H9 (cell line): Measurements from ENCODE around the gene COX8C. TPM values are rescaled to one million over a fixed set of nuclear protein-coding genes. Genes with fewer than 3 reads are reported as not detected.

Experiments used
- DNase-seq: peaks from one replicate; pipeline ENCODE4 v3.0.0-alpha.2; 2017
- H2AFZ ChIP-seq: one replicate; pipeline ENCODE4 v1.6.1; 2013; ENCODE audit warnings: mild to moderate bottlenecking, low read length, control low read depth, moderate library complexity
- H2AK5ac ChIP-seq: 2 replicates; pipeline ENCODE4 v1.6.1; 2013; ENCODE audit warnings: low read length, control low read depth, mixed read lengths; ENCODE audit not compliant: insufficient read length
- H2BK120ac ChIP-seq: one replicate; pipeline ENCODE4 v1.6.1; 2013; ENCODE audit warnings: low read depth, mild to moderate bottlenecking, low read length, control low read depth, inconsistent platforms; ENCODE audit not compliant: poor library complexity, severe bottlenecking
- H2BK12ac ChIP-seq: 2 replicates; pipeline ENCODE4 v1.6.1; 2013; ENCODE audit warnings: low read length, control low read depth, mixed read lengths, low read depth; ENCODE audit not compliant: insufficient read length
- H2BK15ac ChIP-seq: 2 replicates; pipeline ENCODE4 v1.6.1; 2013; ENCODE audit warnings: low read depth, low read length, control low read depth
- H2BK20ac ChIP-seq: one replicate; pipeline ENCODE4 v1.6.1; 2013; ENCODE audit warnings: low read depth, mild to moderate bottlenecking, low read length, control low read depth, inconsistent platforms; ENCODE audit not compliant: poor library complexity, severe bottlenecking
- H2BK5ac ChIP-seq: 2 replicates; pipeline ENCODE4 v1.6.1; 2013; ENCODE audit warnings: low read length, control low read depth, mixed read lengths; ENCODE audit not compliant: insufficient read length
- H3K14ac ChIP-seq: 2 replicates; pipeline ENCODE4 v1.6.1; 2013; ENCODE audit warnings: low read length, control low read depth; ENCODE audit not compliant: insufficient read depth
- H3K18ac ChIP-seq: 2 replicates; pipeline ENCODE4 v1.6.1; 2013; ENCODE audit warnings: low read depth, mild to moderate bottlenecking, mixed read lengths, low read length, control low read depth; ENCODE audit not compliant: insufficient read length
- H3K23ac ChIP-seq: 2 replicates; pipeline ENCODE4 v1.6.1; 2013; ENCODE audit warnings: low read length, control low read depth, mixed read lengths, low read depth; ENCODE audit not compliant: insufficient read length
- H3K23me2 ChIP-seq: 2 replicates; pipeline ENCODE4 v1.6.1; 2013; ENCODE audit warnings: low read depth, mild to moderate bottlenecking, mixed read lengths, low read length, control low read depth; ENCODE audit not compliant: insufficient read length, poor library complexity, severe bottlenecking
- H3K27ac ChIP-seq: 2 replicates; pipeline ENCODE4 v1.5.1; 2013; ENCODE audit warnings: low read length, control low read depth, mixed read lengths, low read depth; ENCODE audit not compliant: insufficient read length
- H3K27me3 ChIP-seq: 2 replicates; pipeline ENCODE4 v1.6.1; 2013; ENCODE audit warnings: low read length, control low read depth, inconsistent platforms; ENCODE audit not compliant: insufficient read depth
- H3K4ac ChIP-seq: 2 replicates; pipeline ENCODE4 v1.6.1; 2013; ENCODE audit warnings: low read depth, mild to moderate bottlenecking, control low read depth, inconsistent platforms, low read length, moderate library complexity
- H3K4me1 ChIP-seq: 2 replicates; pipeline ENCODE4 v1.6.1; 2013; ENCODE audit warnings: low read length, control low read depth, inconsistent platforms; ENCODE audit not compliant: insufficient read depth
- H3K4me2 ChIP-seq: 2 replicates; pipeline ENCODE4 v1.6.1; 2013; ENCODE audit warnings: low read length, control low read depth, mixed read lengths; ENCODE audit not compliant: insufficient read length, insufficient read depth
- H3K56ac ChIP-seq: 2 replicates; pipeline ENCODE4 v1.6.1; 2013; ENCODE audit warnings: low read depth, mild to moderate bottlenecking, mixed read lengths, low read length, control low read depth; ENCODE audit not compliant: insufficient read length
- H3K79me1 ChIP-seq: 2 replicates; pipeline ENCODE4 v1.6.1; 2013; ENCODE audit warnings: low read depth, mild to moderate bottlenecking, moderate library complexity, low read length, control low read depth, inconsistent platforms; ENCODE audit not compliant: insufficient read depth, poor library complexity, severe bottlenecking
- H3K79me2 ChIP-seq: 2 replicates; pipeline ENCODE4 v1.6.1; 2013; ENCODE audit warnings: low read length, control low read depth, inconsistent platforms; ENCODE audit not compliant: insufficient read depth
- H3K9ac ChIP-seq: 2 replicates; pipeline ENCODE4 v1.6.1; 2013; ENCODE audit warnings: low read length, control low read depth, mixed read lengths; ENCODE audit not compliant: insufficient read length; ENCODE audit errors: extremely low read depth
- H3K9me3 ChIP-seq: one replicate; pipeline ENCODE4 v1.6.1; 2013; ENCODE audit warnings: low read depth, low read length, inconsistent platforms; ENCODE audit not compliant: control insufficient read depth
- H3T11ph ChIP-seq: one replicate; pipeline ENCODE4 v1.6.1; 2013; ENCODE audit warnings: mild to moderate bottlenecking, low read length, control low read depth, inconsistent platforms
- H4K20me1 ChIP-seq: one replicate; pipeline ENCODE4 v1.6.1; 2013; ENCODE audit not compliant: control insufficient read depth, insufficient read length, insufficient read depth
- H4K5ac ChIP-seq: 2 replicates; pipeline ENCODE4 v1.6.1; 2013; ENCODE audit warnings: low read depth, mild to moderate bottlenecking, mixed read lengths, low read length, control low read depth; ENCODE audit not compliant: insufficient read length
- H4K8ac ChIP-seq: replicated peaks from 2 replicates; pipeline ENCODE4 v1.6.1; 2013; ENCODE audit warnings: low read length, control low read depth, mixed read lengths, low read depth; ENCODE audit not compliant: insufficient read length
- H4K91ac ChIP-seq: 2 replicates; pipeline ENCODE4 v1.6.1; 2013; ENCODE audit warnings: low read depth, mild to moderate bottlenecking, moderate library complexity, mixed read lengths, low read length, control low read depth; ENCODE audit not compliant: insufficient read length
- H3K27ac Mint-ChIP-seq, 3 experiments: 2 replicates in 2 of 3; 3 replicates in 1 of 3; pipeline ENCODE4 v1.8.0; 2020 to 2021; ENCODE audit warnings: mixed read lengths in 3 of 3, mild to moderate bottlenecking in 1 of 3, moderate library complexity in 1 of 3
- H3K27me3 Mint-ChIP-seq: 2 replicates; pipeline ENCODE4 v1.8.0; 2021; ENCODE audit warnings: low read depth, mild to moderate bottlenecking, moderate library complexity, mixed read lengths
- H3K36me3 Mint-ChIP-seq, 3 experiments: 2 replicates in 2 of 3; 3 replicates in 1 of 3; pipeline ENCODE4 v1.8.0; 2020 to 2021; ENCODE audit warnings: low read depth in 3 of 3, mixed read lengths in 3 of 3; ENCODE audit not compliant: insufficient read depth in 1 of 3
- H3K4me1 Mint-ChIP-seq, 2 experiments: 2 replicates each; pipeline ENCODE4 v1.8.0; 2020; ENCODE audit warnings: mixed read lengths in 2 of 2
- H3K4me3 Mint-ChIP-seq, 2 experiments: 2 replicates in 1 of 2; 3 replicates in 1 of 2; pipeline ENCODE4 v1.8.0; 2020 to 2021; ENCODE audit warnings: mild to moderate bottlenecking in 2 of 2, mixed read lengths in 2 of 2, moderate library complexity in 1 of 2
- H3K9me3 Mint-ChIP-seq, 2 experiments: 2 replicates in 1 of 2; 3 replicates in 1 of 2; pipeline ENCODE4 v1.8.0; 2020; ENCODE audit warnings: mild to moderate bottlenecking in 2 of 2, mixed read lengths in 2 of 2, moderate library complexity in 1 of 2
- CTCF ChIP-seq: fragments of 200-600 bp; sonication (generic); conservative IDR thresholded peaks from 3 replicates; pipeline ENCODE4 v1.8.0; 2021; ENCODE audit warnings: antibody characterized with exemption, mild to moderate bottlenecking
- WGBS: extraction: QIAGEN DNeasy Blood & Tissue Kit; methylation state at CpG from one replicate; pipeline ENCODE4 v1.1.7; 2013; ENCODE audit warnings: missing lambda C conversion rate, low lambda C conversion rate, mixed read lengths; ENCODE audit not compliant: insufficient read length; ENCODE audit errors: extremely low coverage; 5-methylcytosine and 5-hydroxymethylcytosine counted together
- total RNA-seq: library from RNA; stranded (reverse); gene quantifications from 2 replicates; pipeline ENCODE4 v1.2.1, GENCODE V29; 2021

Gene COX8C
- total RNA-seq, 1 experiment from 2014 or later: not detected

- Histone ChIP-seq H4K91ac (no peak overlapping the region), H3K4ac (no peak overlapping the region), H3K14ac (no peak overlapping the region), H2BK12ac (no peak overlapping the region), H3K23me2 (no peaks in the 10 kb centered on the region), H3T11ph (no peak overlapping the region), H4K8ac (no peak overlapping the region), H2AFZ (no peak overlapping the region), H2BK20ac (no peak overlapping the region), H3K9ac (no peak overlapping the region), H3K27me3 (no peaks in the 10 kb centered on the region), H3K79me2 (peaks cover 3% of the 10 kb centered on the region; the same call in 1 of the 2 replicates), H3K4me2 (no peak overlapping the region), H3K23ac (no peak overlapping the region), H3K18ac (no peak overlapping the region), H3K9me3 (no peaks in the 10 kb centered on the region), H2BK15ac (no peak overlapping the region), H3K56ac (no peak overlapping the region), H4K5ac (no peak overlapping the region), H2AK5ac (no peak overlapping the region), H3K79me1 (no peaks in the 10 kb centered on the region), H2BK5ac (no peak overlapping the region), H3K4me1 (no peaks in the 10 kb centered on the region), H2BK120ac (no peak overlapping the region), H4K20me1 (no peaks in the 10 kb centered on the region), H3K27ac (no peak overlapping the region)
- WGBS: no CpG with 5 or more reads among the region's 1 CpG
- H3K4me3 Mint-ChIP-seq: no peak overlapping the region
- no peak overlapping the region for H3K27ac Mint-ChIP-seq
- no peak for DNase-seq
- H3K36me3 Mint-ChIP-seq: no peaks in the 10 kb centered on the region; a peak in 1 of 7 replicates
- H3K4me1 Mint-ChIP-seq: peaks cover 4 to 7% of the 10 kb centered on the region in 2 experiments; a peak in 3 of 4 replicates
- no peaks in the 10 kb centered on the region for H3K27me3 Mint-ChIP-seq
- TF ChIP-seq CTCF: no peak
- H3K9me3 Mint-ChIP-seq: no peaks in the 10 kb centered on the region
Observed at GRCh38 chr14:93311082-93311481, 35.9 kb upstream of the COX8C start.
